GM18858 (cell line): Measurements from ENCODE around the gene HSBP1.

Experiments used
- ATAC-seq: cut with Tn5 transposase; IDR thresholded peaks from one replicate; pipeline ENCODE4 v1.9.1; 2021; ENCODE audit not compliant: unreplicated experiment

The HSBP1 gene

DNA sequence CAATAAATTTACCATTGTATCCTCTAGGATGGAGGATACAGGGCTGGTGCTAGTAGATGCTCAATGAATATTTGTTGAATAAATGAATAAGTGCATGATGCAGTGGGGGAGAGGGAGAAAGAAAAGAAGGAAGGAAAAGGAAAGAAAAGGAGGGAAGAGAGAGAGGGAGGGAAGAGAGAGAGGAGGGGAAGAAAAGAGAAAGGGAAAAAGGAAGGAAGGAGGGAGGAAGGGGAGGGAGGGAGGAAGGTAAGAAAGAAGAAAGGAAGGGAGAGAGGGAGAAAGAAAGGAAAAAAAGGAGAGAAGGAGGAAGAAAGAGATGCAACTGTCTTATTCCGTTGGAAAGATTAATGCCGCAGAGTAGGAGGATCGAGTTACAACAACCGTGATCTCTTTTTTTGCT, 30.4 kb downstream of the HSBP1 start:
- no peak for ATAC-seq

DNA sequence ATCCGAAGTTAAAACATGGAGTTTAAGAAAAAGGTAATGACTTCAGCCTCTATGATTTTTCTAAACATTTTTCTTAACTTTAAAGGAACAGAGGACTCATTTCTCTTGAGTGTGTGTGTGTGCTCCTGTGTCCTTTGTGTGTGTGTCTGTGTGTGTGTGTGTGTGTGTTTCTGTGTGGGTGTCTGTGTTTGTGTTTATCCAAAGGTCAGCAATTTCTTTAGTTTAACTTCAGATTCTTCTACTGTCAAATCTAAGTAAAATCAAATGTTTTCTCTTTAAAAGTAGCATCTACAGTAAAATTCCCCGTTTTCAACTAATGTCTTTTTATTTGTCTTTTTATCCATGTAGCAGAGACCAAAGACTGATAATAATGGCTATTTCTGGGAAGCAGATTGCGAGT, 31.8 kb downstream of the HSBP1 start:
- ATAC-seq = no peak

DNA sequence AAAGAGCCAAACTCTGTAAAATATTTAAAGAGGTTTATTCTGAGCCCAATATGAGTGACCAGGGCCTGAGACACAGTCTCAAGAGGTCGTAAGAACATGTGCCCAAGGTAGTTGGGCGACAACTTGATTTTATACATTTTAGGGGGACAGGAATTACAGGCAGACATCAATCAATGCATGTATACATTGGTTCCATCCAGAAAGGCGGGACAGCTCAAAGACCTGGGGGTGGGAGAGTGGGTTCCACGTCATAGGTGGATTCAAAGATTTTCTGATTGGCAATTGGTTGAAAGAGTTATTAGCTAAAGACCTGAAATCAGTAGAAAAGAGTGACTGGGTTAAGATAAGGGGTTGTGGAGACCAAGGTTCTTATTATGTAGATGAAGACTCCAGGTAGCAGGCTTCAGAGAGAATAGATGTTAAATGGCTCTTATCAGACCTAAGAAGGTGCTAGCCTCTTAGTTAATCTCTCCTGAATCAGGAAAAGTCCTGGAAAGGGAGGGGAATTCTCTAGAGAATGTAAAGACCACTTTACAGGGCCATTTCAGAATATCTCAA, 32.4 kb downstream of the HSBP1 start:
- no peak for ATAC-seq

DNA sequence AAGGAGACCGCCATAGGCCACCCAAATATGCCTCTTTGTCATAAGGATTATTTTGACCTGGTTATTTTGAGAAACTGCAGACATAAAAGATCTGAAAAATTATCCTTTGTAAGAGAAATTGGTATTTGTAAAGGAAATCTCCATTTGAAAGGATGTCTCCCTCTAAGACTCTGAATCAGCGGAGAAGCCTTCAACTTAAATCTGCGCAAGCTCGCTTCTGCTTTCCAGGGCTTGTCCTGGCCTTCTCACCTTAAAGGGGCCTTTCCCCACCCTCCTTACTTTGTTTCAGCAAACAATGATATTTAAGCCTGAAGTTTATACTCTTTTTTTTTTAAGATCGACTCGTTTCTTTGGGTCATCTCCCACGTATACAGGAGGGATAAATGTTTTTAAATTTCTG, 34.5 kb downstream of the HSBP1 start:
- no peak for ATAC-seq

DNA sequence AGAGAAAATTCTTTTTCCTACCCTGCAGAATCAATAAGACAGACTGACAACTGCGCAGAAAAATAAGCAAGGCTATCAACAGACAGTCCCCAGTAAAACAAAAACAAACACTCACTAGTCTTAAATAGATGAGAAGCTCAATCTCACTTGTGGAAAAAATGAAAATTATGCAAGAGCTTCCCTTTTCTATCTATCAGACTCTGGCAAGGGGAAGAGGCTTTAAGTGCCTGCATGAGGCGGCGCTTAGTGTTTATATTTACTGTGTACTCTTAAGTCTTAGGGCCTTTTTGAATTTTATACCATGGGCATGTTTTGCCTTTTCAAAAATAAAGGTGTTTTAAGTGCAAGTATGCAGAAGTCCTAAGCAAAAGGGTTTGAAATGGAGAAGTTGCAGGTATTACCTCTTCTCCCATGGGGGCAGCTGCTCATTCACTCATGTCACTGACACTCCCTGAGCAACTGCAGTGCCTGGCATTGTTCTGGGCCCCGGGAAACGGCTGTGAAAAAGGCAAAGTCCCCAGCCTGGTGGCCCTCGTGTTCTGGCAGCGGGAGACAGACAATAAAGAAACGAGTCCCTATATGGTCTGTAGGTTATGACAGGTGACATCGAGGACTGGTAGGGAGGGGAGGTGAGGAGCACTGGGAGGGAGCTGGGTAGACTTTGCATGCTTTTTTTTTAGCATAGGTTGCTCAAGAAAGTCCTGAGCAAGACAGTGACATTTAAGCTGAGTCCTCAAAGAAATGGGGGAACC, 35.2 kb downstream of the HSBP1 start:
- no peak for ATAC-seq

DNA sequence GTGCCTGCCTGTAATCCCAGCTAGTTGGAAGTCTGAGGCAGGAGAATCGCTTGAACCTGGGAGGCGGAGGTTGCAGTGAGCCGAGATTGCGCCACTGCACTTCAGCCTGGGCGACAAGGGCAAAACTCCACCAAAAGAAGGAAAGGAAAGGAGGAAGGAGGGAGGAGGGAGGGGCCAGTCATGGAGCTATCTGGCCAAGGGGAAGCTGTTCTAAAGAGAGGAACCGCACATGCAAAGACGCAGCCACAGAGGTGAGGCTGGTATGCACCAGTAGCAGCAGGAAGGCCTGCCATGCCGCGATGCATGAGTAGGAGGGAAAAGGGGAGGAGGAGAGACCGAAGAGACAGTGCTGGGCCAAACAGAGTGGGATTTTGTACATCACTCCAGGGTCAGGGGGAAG, 35.9 kb downstream of the HSBP1 start:
- no peak for ATAC-seq

DNA sequence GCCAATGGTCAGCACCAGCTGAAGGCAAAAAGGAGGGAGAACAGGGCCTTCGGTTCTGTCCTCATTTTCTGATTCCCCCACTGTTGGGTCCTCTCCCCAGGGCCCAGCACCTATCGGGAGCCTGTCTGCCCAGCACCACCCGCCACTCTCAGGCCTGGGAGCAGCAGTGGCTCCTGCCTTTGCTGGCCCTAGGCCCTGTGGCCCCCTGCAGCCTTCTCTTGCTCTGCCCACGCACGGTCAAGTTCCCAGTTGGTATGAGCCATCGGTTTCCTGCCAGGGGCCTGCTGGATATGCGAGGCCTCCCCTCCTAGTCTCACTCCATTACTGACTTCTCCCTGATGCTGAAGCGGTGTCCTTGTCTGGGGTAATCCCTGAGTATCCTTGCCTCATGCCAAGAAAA, 37.5 kb downstream of the HSBP1 start:
- no peak for ATAC-seq

DNA sequence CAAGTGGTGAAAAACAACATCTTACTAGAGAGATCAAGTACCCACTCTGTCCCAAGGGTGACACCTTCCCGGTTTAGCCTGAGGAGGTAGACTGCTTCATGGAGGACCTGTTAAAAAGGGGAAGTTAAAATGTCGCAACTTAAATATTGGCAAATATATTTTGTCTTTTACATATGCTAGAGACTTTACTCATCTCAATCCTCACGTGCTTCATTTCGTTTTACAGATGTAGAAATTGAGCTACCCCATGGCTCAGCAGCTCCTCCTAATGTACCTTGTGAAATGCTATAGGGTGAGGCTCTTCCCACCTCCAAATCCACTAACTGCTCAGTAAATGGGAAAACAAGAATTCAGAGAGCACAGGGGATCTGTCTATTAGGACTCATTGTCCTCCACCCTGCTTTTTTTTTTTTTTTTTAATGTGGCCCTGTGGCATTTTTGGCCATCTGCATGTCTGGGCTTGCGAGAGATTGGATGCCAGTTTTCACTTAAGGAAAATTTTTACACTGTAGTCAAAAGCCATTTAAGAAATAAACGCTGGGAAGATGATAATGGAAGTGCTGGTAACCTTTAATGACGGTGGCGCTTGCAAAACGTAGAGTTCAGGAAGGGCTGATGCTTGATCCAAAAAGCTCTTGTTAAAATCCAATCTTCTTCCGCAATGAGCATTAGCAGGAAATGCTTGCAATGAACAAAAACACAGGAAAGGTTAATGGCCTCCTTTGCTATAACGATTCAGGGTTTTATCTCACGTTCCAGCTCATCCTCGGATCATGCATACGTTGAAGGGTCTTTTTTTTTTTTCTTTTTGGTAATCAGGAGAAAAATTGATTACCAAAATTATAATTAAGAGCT, 39.8 kb downstream of the HSBP1 start:
- no peak for ATAC-seq

DNA sequence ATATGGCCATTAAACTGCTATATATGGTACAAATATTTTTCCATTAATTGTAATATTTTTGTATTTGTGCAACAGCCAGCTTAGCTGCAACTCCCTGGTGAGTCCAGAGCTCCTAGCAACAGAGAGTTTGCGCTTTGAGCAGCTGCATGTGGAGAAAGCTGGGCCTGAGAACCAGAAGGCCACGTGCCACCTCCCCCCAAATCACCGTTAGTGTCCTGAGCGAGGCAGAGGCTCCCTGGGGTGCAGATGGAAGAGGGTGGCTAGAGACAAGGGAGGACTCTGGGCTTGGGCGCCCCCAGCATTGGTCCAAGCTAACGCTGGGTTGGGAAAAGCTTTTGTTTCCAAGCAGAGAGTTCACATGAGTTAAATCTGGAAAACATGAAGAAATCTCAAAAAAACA, 41.6 kb downstream of the HSBP1 start:
- no peak for ATAC-seq

DNA sequence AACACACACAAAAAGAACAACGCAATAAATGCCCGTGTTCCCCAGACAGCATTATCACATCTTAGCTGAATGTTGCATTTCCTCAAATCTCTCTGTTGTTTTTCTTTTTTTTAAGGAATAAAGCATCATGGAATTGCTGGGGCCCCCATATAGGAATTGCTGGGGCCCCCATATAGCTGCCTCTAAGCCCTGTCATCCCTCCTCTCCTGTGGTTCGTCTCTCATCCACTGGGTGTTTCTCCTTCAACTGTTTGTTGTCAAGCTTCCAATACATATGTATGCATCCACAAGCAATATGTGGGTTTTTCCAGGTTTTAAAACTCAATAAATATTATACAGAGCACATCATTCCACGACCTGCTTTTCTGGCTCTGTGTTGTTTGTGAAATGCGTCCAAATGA, 43.2 kb downstream of the HSBP1 start:
- no peak for ATAC-seq

DNA sequence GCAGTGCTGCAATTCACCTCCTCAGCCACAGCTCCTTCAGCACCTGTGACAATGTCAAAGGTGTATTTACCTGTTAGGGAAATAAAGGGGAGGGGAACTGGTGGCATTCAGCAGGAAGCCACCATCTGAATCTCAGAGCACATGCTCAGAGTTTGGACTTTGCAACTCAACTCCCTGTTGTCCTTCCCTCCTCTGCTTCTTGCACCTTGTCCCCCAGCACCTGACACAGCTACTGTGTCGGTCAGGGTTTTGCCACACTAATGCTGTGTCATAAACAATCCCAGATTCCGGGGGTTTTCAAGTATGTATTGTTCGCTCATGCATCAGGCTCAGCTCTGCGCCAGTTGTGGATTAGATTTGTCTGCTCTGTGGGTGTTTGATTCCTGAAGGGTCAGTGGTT, 43.7 kb downstream of the HSBP1 start:
- ATAC-seq = no peak

DNA sequence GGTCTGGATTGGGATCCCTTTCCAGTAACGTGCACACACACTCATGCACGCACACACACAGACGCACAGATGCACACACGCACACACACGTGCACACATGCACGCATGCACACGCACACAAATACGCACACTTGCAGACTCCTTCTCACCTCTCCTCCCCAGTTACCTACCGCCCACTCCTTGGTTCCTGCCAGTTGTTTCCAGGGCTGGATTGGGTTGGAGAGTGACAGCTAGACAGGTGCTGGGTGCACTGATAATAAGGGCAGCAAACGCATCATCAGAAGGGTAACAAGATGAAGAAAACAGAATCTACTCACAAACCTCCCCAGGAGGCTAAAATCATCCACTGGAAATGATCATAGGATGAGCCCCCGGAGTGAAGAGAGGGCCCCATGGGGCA, 45.0 kb downstream of the HSBP1 start:
- no peak for ATAC-seq

DNA sequence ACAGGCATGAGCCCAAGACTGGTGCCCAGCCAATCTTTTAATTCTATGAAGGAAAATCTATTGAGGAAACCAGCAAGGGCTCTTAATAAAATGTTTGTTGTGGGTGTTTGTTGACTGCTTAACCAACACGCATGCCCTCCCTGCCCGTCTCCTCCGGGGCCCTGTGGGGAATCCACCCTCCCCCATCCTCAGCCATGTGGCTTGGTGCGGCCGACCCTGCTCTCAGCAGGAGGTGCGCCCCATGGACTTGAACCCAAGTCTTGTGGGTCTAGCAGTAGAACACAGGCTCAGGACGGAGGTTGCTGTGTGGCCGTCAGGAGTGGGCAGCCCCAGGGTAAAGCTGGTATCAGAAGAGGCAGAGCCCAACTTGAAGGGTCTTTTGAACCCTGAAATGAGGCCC, 46.1 kb downstream of the HSBP1 start:
- no peak for ATAC-seq

DNA sequence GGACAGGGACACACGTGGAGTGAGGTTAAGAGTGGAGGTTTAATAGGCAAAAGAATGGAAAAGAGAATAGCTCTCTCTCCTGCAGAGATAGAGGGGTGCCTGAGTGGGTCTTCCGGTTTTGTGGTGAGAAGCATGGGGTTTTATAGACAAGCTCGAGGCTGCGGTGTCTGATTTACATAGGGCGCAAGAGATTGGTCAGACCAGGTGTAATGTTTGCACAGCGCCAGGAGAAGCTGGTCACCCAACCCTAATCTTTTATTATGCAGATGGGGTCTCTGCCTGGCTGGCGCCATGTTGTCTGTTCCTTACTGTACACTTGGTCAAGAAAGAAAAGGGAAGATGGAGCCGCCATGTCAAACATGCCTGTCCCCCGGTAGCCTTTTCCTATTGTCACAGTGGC, 46.6 kb downstream of the HSBP1 start:
- ATAC-seq = no peak

DNA sequence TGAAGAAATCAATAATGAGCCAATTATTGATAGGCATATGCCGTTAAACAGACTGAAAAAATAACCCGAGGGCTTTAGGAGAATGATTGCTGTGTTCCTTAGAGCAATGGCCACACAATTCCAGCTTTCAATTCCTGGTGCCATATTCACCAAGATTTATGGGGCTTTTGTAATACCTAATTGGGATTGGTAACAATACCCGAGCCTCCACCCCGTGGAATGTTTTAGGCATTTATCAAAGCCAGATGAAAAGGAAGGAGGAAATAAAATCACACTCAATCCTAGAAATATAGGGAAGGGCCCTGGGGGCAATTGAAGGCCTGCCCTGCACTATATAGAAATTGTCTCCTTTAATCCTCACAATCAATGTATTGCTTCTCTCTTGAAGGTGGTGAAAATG, 49.0 kb downstream of the HSBP1 start:
- ATAC-seq = no peak

DNA sequence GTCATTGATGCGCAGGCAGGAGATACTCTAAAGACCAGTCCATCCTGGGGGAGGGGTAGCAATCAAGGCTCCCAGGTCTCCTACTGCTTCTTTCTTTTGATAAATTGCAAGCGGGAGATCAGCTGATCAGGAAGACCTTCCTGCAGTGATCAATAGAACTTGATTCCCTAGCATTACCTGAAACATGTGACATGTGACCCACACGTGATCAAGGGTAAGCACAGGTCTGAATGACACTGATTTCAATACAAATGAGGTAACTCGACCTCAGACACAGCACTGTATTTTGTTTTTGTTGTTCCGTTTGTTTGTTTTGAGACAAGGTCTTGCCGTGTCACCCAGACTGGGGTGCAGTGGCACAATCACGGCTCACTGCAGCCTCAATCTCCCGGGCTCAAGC, 51.5 kb downstream of the HSBP1 start:
- no peak for ATAC-seq

DNA sequence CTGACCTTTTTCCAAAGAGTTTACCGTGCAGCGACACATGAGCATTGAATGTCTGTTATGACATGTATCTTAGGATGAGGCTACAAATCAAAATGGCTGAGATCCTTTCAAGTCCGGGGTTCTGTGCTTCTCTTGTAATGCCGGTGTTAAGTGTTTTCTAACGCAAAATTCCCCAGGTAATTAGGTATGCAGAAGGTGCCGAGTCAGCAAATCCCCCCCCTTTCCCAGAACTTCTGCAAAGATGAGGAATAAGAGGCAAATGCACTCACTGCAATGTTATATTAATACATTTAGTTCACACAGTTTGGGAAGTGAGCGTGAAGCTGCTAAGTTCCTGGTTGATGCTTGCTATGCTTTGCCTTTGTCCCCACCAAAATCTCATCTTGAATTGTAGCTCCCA, 54.9 kb downstream of the HSBP1 start:
- no peak for ATAC-seq

DNA sequence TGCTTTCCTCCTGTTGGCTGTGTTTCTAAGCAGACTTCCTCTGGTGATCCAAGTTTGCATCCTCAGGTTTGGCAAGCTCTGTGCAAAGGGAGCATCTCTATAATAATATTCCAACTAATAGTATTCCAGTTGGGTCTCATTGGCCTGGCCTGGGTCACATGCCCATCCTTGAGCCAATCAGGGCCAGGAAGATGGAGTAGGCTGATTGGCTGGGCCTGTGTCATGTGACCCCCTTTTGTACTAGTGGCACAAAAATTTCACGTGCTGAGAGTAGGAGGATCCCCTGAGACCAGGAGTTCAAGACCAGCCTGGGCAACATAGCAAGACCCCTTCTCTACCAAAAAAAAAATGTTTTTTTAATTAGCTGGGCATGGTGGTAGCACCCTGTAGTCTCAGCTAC, 55.9 kb downstream of the HSBP1 start:
- no peak for ATAC-seq
